HEK293 (cell line): ENCODE results near the gene USP35.

ENCODE experiments used
- CTCF ChIA-PET: fragments of 350-600 bp; formaldehyde crosslinking; extraction: SDS; loops from one replicate; lab custom pipeline; 2021; ENCODE audit warnings: antibody characterized with exemption; lab: Yijun Ruan, JAX
- POLR2A ChIA-PET: fragments of 300-600 bp; formaldehyde crosslinking; extraction: SDS; loops from one replicate; lab custom pipeline; 2020; ENCODE audit warnings: antibody characterized with exemption, inconsistent platforms; lab: Yijun Ruan, JAX
- H3K27ac ChIP-seq: fragments of 200-500 bp; sonication (Bioruptor generic); 2 replicates; pipeline ENCODE4 v1.5.1; 2014; ENCODE audit warnings: low read depth, low read length, control low read depth, inconsistent platforms; ENCODE audit errors: extremely low read depth
- H3K36me3 ChIP-seq, 2 experiments: fragments of 200-500 bp in 1 of 2; sonication (Bioruptor generic) in 1 of 2; 1 replicate in 1 of 2; 2 replicates in 1 of 2; pipeline ENCODE4 v1.5.1; 2014 to 2017; ENCODE audit warnings: inconsistent platforms in 2 of 2, low read length in 2 of 2; ENCODE audit not compliant: control insufficient read depth in 2 of 2, insufficient read depth in 1 of 2
- H3K4me1 ChIP-seq: fragments of 200-500 bp; sonication (Bioruptor generic); 2 replicates; pipeline ENCODE4 v1.5.1; 2014; ENCODE audit warnings: mild to moderate bottlenecking, low read length, inconsistent platforms; ENCODE audit not compliant: control insufficient read depth, insufficient read depth
- H3K4me3 ChIP-seq: 2 replicates; pipeline ENCODE4 v1.5.1; 2011; ENCODE audit warnings: low read depth, mild to moderate bottlenecking, control low read depth, low read length, moderate library complexity
- H3K9me3 ChIP-seq: fragments of 200-500 bp; sonication (Bioruptor generic); 2 replicates; pipeline ENCODE4 v1.5.1; 2014; ENCODE audit warnings: low read depth, low read length, inconsistent platforms; ENCODE audit not compliant: control insufficient read depth, insufficient read depth
- GLI2 ChIP-seq: fragments of 450-650 bp; formaldehyde crosslinking; IDR thresholded peaks from 2 replicates; pipeline ENCODE4; 2017; ENCODE audit warnings: missing biosample characterization, missing genetic modification characterization, low read depth, borderline replicate concordance
- INSM2 ChIP-seq: fragments of 450-650 bp; formaldehyde crosslinking; IDR thresholded peaks from 2 replicates; pipeline ENCODE4 v1.5.1; 2016; ENCODE audit warnings: missing biosample characterization, missing genetic modification characterization
- PBX3 ChIP-seq: sonication (generic); formaldehyde crosslinking; IDR thresholded peaks from 2 replicates; pipeline ENCODE4 v1.8.1; 2022; ENCODE audit warnings: mild to moderate bottlenecking, moderate library complexity, missing genetic modification reagents
- PRDM1 ChIP-seq: fragments of 450-650 bp; formaldehyde crosslinking; IDR thresholded peaks from 2 replicates; pipeline ENCODE4; 2016; ENCODE audit warnings: missing biosample characterization, missing genetic modification characterization
- SETDB1 ChIP-seq: IDR thresholded peaks from one replicate; pipeline ENCODE4 v1.6.1; 2017; ENCODE audit warnings: mild to moderate bottlenecking, low read length, moderate library complexity, mixed read lengths; ENCODE audit not compliant: insufficient read length
- WT1 ChIP-seq: fragments of 450-650 bp; formaldehyde crosslinking; IDR thresholded peaks from 2 replicates; pipeline ENCODE4 v1.5.1; 2016; ENCODE audit warnings: missing biosample characterization, missing genetic modification characterization
- YY2 ChIP-seq: fragments of 450-650 bp; formaldehyde crosslinking; IDR thresholded peaks from 2 replicates; pipeline ENCODE4 v1.5.1; 2016; ENCODE audit warnings: missing biosample characterization, missing genetic modification characterization
- ZNF23 ChIP-seq: fragments of 450-650 bp; formaldehyde crosslinking; IDR thresholded peaks from 2 replicates; pipeline ENCODE4 v1.5.1; 2016; ENCODE audit warnings: missing biosample characterization, missing genetic modification characterization, borderline replicate concordance
- ZNF280D ChIP-seq: fragments of 450-650 bp; formaldehyde crosslinking; IDR thresholded peaks from 2 replicates; pipeline ENCODE4 v1.5.1; 2016; ENCODE audit warnings: missing biosample characterization, missing genetic modification characterization
- ZNF311 ChIP-seq: fragments of 450-650 bp; formaldehyde crosslinking; IDR thresholded peaks from 2 replicates; pipeline ENCODE4 v1.5.1; 2017; ENCODE audit warnings: missing biosample characterization, missing genetic modification characterization, borderline replicate concordance
- ZNF404 ChIP-seq: fragments of 450-650 bp; formaldehyde crosslinking; IDR thresholded peaks from 2 replicates; pipeline ENCODE4 v1.5.1; 2017; ENCODE audit warnings: missing biosample characterization, missing genetic modification characterization
- ZNF514 ChIP-seq: fragments of 450-650 bp; formaldehyde crosslinking; IDR thresholded peaks from 2 replicates; pipeline ENCODE4 v1.5.1; 2016; ENCODE audit warnings: missing biosample characterization, missing genetic modification characterization
- ZNF548 ChIP-seq: fragments of 450-650 bp; formaldehyde crosslinking; IDR thresholded peaks from 2 replicates; pipeline ENCODE4 v1.5.1; 2016; ENCODE audit warnings: missing biosample characterization, missing genetic modification characterization
- ZNF580 ChIP-seq: fragments of 450-650 bp; formaldehyde crosslinking; IDR thresholded peaks from 2 replicates; pipeline ENCODE4 v1.5.1; 2016; ENCODE audit warnings: missing biosample characterization, missing genetic modification characterization
- ZNF645 ChIP-seq: fragments of 450-650 bp; formaldehyde crosslinking; IDR thresholded peaks from 2 replicates; pipeline ENCODE4; 2016; ENCODE audit warnings: missing biosample characterization, missing genetic modification characterization
- ZNF692 ChIP-seq: fragments of 450-650 bp; formaldehyde crosslinking; IDR thresholded peaks from 2 replicates; pipeline ENCODE4 v1.5.1; 2016; ENCODE audit warnings: missing biosample characterization, missing genetic modification characterization
- ZNF843 ChIP-seq: fragments of 450-650 bp; formaldehyde crosslinking; IDR thresholded peaks from 2 replicates; pipeline ENCODE4 v1.5.1; 2016; ENCODE audit warnings: missing biosample characterization, missing genetic modification characterization

USP35 gene

GRCh38 chr11:78176605-78177141 is 12.0 kb upstream of the USP35 start:
- no peaks in the 10 kb centered on the region for H3K9me3 ChIP-seq
- no peaks in the 10 kb centered on the region for H3K4me1 ChIP-seq
- CTCF ChIA-PET = no interaction called here
- POLR2A ChIA-PET = no interaction called here
- H3K36me3 ChIP-seq = peaks cover 0 to 13% of the 10 kb centered on the region in 2 experiments; a peak in 1 of 3 replicates
- TF ChIP-seq PRDM1 (tag by site-specific recombination) = no peak
- TF ChIP-seq, all 188 proteins: peak for 0
- H3K27ac ChIP-seq = no peak overlapping the region
- H3K4me3 ChIP-seq = no peak overlapping the region

GRCh38 chr11:78177216-78177615 is 11.5 kb upstream of the USP35 start:
- TF ChIP-seq ZNF514 (tag by site-specific recombination) (no peak), ZNF311 (tag by site-specific recombination) (no peak), PBX3 (no peak), ZNF548 (tag by site-specific recombination) (no peak), ZNF843 (tag by site-specific recombination) (no peak), ZNF23 (no peak), ZNF280D (tag by site-specific recombination) (no peak), SETDB1 (no peak), YY2 (tag by site-specific recombination) (no peak), WT1 (tag by site-specific recombination) (no peak), ZNF645 (no peak), ZNF404 (tag by site-specific recombination) (no peak), ZNF580 (no peak), GLI2 (tag by site-specific recombination) (no peak), ZNF692 (tag by site-specific recombination) (no peak), INSM2 (tag by site-specific recombination) (no peak)
- TF ChIP-seq, all 188 proteins: peak for 0
- CTCF ChIA-PET = no interaction called here
- H3K4me1 ChIP-seq = no peaks in the 10 kb centered on the region
- no peaks in the 10 kb centered on the region for H3K9me3 ChIP-seq
- peaks cover 0 to 13% of the 10 kb centered on the region in 2 experiments; a peak in 1 of 3 replicates for H3K36me3 ChIP-seq
- POLR2A ChIA-PET = interaction anchor here (0.5 kb wide), 1 partner anchor 193 kb away, joined by 3 read pairs; no protein-coding TSS in a partner anchor
- no peak overlapping the region for H3K27ac ChIP-seq
- no peak overlapping the region for H3K4me3 ChIP-seq
